Vagina (tissue), 2 donors: ENCODE data around the gene KCNA10. TPM values are rescaled to one million over a fixed set of nuclear protein-coding genes. Genes with fewer than 3 reads are reported as not detected.
A peak's percentile ranks its signal among the peaks of the same experiment; 100 is the strongest.

Source experiments
- DNase-seq, 2 donors: peaks; one replicate each; pipeline ENCODE4 v3.0.0-alpha.2; 2017; ENCODE audit errors: extremely low spot score in 2 of 2
- H3K27ac ChIP-seq: fragments of 200-600 bp; sonication (generic); one replicate; pipeline ENCODE4 v1.5.1; 2019
- H3K27me3 ChIP-seq: fragments of 200-600 bp; sonication (generic); one replicate; pipeline ENCODE4 v1.5.1; 2019
- H3K36me3 ChIP-seq, 2 donors: fragments of 200-600 bp; sonication (generic); one replicate each; pipeline ENCODE4 v1.5.1; 2017 to 2019
- H3K4me1 ChIP-seq: fragments of 200-600 bp; sonication (generic); one replicate; pipeline ENCODE4 v1.5.1; 2019
- H3K4me3 ChIP-seq, 2 donors: fragments of 200-600 bp; sonication (generic); 1 replicate in 1 of 2; 2 replicates in 1 of 2; pipeline ENCODE4 v1.5.1; 2016 to 2019
- H3K9me3 ChIP-seq: fragments of 200-600 bp; sonication (generic); one replicate; pipeline ENCODE4 v1.5.1; 2019
- POLR2A ChIP-seq, 2 donors: fragments of 450-650 bp; IDR thresholded peaks; one replicate each; pipeline ENCODE4 v1.6.1; 2017; ENCODE audit warnings: antibody characterized with exemption in 2 of 2, mild to moderate bottlenecking in 2 of 2, moderate library complexity in 2 of 2
- POLR2AphosphoS5 ChIP-seq, 2 donors: sonication (generic); formaldehyde crosslinking; IDR thresholded peaks; one replicate each; pipeline ENCODE4 v1.9.0; 2017; ENCODE audit warnings: antibody characterized with exemption in 2 of 2, mild to moderate bottlenecking in 2 of 2, low read depth in 1 of 2; ENCODE audit not compliant: insufficient read depth in 1 of 2
- intact Hi-C: fragments of 100-400 bp; cut with DNase I; formaldehyde crosslinking; loops from one replicate; pipeline ENCODE4 v1.15.1; 2023
- total RNA-seq: library from RNA; depleted of rRNA; stranded (reverse); fragments of >200 nt; gene quantifications from one replicate; pipeline ENCODE4 v1.2.3, GENCODE V29; 2016
- TF ChIP-seq, protein P1 (sequence below), 3 experiments: fragments of 450-650 bp in 2 of 3; fragments of 200-600 bp in 1 of 3; sonication (generic) in 1 of 3; IDR thresholded peaks; one replicate each; pipeline ENCODE4 v1.5.1; 2017 to 2019; ENCODE audit warnings: antibody characterized with exemption in 3 of 3, mild to moderate bottlenecking in 2 of 3, moderate library complexity in 2 of 3

Gene KCNA10
- total RNA-seq, 1 donor from 2014 or later, result not detected

DNA sequence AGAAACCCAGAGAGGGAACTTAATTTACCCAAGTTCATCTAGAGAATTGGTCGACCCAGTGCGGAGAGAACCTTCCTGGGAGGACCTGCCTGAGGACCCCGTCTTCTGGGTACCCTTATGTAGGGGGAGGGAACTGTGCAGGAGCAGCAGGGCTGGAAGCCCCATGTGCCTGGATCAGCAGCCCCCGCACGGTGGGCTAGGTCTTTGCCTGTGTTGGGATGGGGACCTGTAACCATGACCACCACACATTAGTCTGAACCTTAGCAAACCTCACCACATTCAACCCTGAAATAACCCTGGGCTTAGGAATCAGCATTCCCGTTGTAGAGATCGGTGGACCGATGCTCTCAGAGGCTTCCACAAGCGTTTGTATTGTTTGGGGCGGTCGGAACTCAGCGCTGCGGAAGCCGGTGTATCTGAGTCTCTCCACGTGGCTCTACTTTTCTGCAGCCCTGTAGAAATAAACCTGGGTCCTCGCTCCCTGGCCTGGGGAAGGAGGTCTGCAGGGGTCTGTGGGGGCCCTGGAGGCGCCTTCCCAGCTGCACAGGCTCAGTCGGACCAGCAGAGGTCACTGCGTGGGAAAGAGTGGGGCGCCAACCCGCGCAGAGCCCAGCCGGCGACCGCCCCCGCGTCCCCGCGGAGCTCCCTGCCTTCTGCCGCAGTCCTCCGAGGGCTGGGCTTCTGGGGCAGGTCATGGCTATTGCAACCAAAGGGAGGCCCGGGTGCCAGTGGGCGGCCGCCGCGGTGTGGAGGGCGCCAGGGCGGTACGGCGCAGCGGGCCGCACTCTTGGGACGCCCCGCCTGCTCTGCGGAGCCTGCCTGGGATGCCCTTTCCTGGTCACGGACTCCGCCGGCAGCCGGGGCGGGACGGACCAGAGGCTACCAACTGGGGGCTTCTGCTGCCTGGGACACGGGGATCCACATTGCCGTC is 36.2 kb upstream of the KCNA10 start:
- H3K27me3 ChIP-seq, result no peaks in the 10 kb centered on the region
- H3K9me3 ChIP-seq, result no peaks in the 10 kb centered on the region
- intact Hi-C loops, result no loop called here
- no peak for DNase-seq
- peak overlapping the region; percentile 38 to 46 for H3K4me3 ChIP-seq
- peaks cover 12% of the 10 kb centered on the region for H3K4me1 ChIP-seq
- TF ChIP-seq, protein P1, sequence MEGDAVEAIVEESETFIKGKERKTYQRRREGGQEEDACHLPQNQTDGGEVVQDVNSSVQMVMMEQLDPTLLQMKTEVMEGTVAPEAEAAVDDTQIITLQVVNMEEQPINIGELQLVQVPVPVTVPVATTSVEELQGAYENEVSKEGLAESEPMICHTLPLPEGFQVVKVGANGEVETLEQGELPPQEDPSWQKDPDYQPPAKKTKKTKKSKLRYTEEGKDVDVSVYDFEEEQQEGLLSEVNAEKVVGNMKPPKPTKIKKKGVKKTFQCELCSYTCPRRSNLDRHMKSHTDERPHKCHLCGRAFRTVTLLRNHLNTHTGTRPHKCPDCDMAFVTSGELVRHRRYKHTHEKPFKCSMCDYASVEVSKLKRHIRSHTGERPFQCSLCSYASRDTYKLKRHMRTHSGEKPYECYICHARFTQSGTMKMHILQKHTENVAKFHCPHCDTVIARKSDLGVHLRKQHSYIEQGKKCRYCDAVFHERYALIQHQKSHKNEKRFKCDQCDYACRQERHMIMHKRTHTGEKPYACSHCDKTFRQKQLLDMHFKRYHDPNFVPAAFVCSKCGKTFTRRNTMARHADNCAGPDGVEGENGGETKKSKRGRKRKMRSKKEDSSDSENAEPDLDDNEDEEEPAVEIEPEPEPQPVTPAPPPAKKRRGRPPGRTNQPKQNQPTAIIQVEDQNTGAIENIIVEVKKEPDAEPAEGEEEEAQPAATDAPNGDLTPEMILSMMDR (IDR thresholded peaks at IDR 0.05), result peak in 2 of 3 experiments; percentile 23 to 45
- TF ChIP-seq POLR2AphosphoS5 (IDR thresholded peaks at IDR 0.05; ENCODE audit: insufficient read depth in 1 of 2, low read depth in 1 of 2), result no peak
- no peak for TF ChIP-seq POLR2A (IDR thresholded peaks at IDR 0.05)
- H3K27ac ChIP-seq, result no peak overlapping the region
- H3K36me3 ChIP-seq, result no peaks in the 10 kb centered on the region

DNA sequence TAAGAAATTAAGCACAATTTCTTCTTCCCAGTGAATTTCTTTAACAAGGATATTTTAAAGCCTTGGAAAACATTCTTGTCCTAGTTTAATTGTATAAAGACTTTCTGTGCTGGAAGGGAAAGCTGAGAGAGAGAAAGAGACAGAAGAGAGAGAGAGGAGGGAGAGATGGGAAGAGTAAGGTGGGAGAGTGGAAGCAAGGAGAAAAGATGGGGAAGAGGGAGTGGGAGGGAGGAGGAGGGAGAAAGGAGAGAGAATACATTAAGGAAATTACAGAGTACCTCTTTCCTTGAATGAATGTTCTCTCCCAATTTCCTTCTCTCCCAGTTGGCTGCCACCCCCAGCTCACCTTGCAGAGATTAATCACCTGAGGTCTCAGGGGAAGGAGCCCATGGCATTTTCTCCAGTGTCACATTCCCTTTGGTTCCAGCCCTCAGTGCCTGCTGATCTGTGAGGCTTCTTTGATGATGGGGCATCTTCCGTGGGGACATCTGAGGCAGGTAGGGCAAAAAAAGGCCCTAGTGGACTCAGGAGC is 32.4 kb upstream of the KCNA10 start:
- no peak for DNase-seq
- Histone ChIP-seq H3K4me1 (peaks cover 12% of the 10 kb centered on the region), H3K27me3 (no peaks in the 10 kb centered on the region), H3K27ac (no peak overlapping the region), H3K36me3 (no peaks in the 10 kb centered on the region), H3K9me3 (no peaks in the 10 kb centered on the region), H3K4me3 (no peak overlapping the region)
- TF ChIP-seq POLR2A (IDR thresholded peaks at IDR 0.05) (no peak), POLR2AphosphoS5 (IDR thresholded peaks at IDR 0.05; ENCODE audit: insufficient read depth in 1 of 2, low read depth in 1 of 2) (no peak)
- TF ChIP-seq, protein P1 (IDR thresholded peaks at IDR 0.05), result no peak
- intact Hi-C loops, result no loop called here

DNA sequence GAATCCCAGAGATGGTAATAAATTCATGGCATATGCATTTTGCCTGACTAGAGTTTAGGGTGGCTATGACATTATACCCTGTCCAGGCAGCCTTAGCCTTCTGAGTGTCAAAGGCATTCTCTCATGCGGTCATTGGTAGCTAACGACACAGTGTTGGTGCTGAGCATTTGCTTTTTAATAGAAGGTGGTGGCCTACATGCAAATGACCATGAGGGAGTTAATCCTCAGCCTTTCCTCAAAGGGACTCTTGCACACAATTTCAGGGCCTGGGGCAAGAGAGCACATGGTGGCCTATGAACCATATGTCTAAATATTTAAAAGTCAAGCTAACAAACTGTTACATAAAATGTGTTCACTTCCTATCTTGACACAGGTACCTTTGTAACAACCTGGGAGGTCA is 30.9 kb upstream of the KCNA10 start:
- Histone ChIP-seq H3K36me3 (no peaks in the 10 kb centered on the region), H3K27me3 (no peaks in the 10 kb centered on the region), H3K4me3 (no peak overlapping the region), H3K4me1 (peaks cover under 1% of the 10 kb centered on the region), H3K27ac (no peak overlapping the region), H3K9me3 (no peaks in the 10 kb centered on the region)
- TF ChIP-seq POLR2AphosphoS5 (IDR thresholded peaks at IDR 0.05; ENCODE audit: insufficient read depth in 1 of 2, low read depth in 1 of 2) (no peak), POLR2A (IDR thresholded peaks at IDR 0.05) (no peak)
- TF ChIP-seq, protein P1 (IDR thresholded peaks at IDR 0.05), result no peak
- no peak for DNase-seq
- intact Hi-C loops, result no loop called here

DNA sequence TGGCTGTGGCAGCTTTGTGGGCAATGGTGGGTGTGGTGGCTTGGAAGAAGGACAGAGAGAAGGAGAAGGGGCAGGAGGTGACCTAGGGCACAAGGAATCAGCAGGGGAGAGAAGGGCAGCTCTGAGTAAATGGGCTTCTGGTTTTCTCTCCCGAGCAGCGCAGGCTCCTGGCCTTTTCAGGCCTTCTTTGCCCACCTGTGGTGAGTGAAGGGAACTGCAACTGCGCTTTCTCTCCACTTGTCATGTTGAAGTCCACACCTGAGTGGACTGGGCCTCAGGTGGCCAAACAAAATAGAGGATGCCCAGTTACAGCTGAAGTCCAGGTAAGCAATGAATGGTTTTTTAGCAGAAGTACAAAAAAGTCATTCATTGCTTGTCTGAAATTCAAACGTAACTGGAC is 29.4 kb upstream of the KCNA10 start:
- TF ChIP-seq, protein P1 (IDR thresholded peaks at IDR 0.05), result no peak
- TF ChIP-seq POLR2AphosphoS5 (IDR thresholded peaks at IDR 0.05; ENCODE audit: insufficient read depth in 1 of 2, low read depth in 1 of 2), result no peak
- TF ChIP-seq POLR2A (IDR thresholded peaks at IDR 0.05), result no peak
- intact Hi-C loops, result no loop called here
- no peak overlapping the region for H3K4me3 ChIP-seq
- H3K36me3 ChIP-seq, result no peaks in the 10 kb centered on the region
- no peak for DNase-seq
- H3K4me1 ChIP-seq, result no peaks in the 10 kb centered on the region
- no peaks in the 10 kb centered on the region for H3K27me3 ChIP-seq
- no peak overlapping the region for H3K27ac ChIP-seq
- no peaks in the 10 kb centered on the region for H3K9me3 ChIP-seq

DNA sequence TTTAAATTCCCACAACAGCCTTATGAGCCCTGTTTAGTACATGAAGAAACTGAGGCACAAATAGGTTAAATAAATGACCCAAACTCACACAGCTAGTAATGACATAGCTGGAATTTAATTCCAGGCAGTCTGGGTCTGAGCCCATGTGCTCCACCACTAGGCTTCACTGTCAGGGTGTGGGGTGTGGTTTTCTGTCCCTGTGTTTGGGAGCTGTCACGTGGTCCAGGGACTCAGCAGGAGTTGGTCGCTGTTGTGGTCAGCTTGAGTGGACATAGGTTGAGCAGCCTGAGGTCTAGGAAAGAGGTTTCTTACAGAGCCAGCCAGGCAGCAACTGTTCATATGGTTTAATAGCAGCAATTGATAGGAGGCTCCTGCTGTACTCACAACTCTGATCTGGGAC is 28.0 kb upstream of the KCNA10 start:
- TF ChIP-seq, protein P1 (IDR thresholded peaks at IDR 0.05), result no peak
- TF ChIP-seq POLR2AphosphoS5 (IDR thresholded peaks at IDR 0.05; ENCODE audit: insufficient read depth in 1 of 2, low read depth in 1 of 2) (no peak), POLR2A (IDR thresholded peaks at IDR 0.05) (no peak)
- Histone ChIP-seq H3K4me1 (no peaks in the 10 kb centered on the region), H3K4me3 (no peak overlapping the region), H3K27me3 (no peaks in the 10 kb centered on the region), H3K27ac (no peak overlapping the region), H3K9me3 (no peaks in the 10 kb centered on the region), H3K36me3 (no peaks in the 10 kb centered on the region)
- no peak for DNase-seq
- intact Hi-C loops, result no loop called here
